ENCODE measurements around the gene SNRPA. TPM values are rescaled to one million over a fixed set of nuclear protein-coding genes. Genes with fewer than 3 reads are reported as not detected.

SNRPA gene
- polyA plus RNA-seq (ENCODE audit: insufficient read length in 3 of 3), result 100 to 1,000 TPM in 2 of 3 donors, 10 to 100 TPM in 1; 95.6 to 114 (median 103) TPM

GRCh38 chr19:40750874-40751537, at the start of gene SNRPA:
Gene SNRPA (plus strand): TSS chr19:40751203. CDS start chr19:40751409, 206 bp downstream.
- DNase-seq (ENCODE audit: low read depth in 3 of 3, low spot score in 2 of 3), result peak in 2 of 3 donors; percentile 98

DNA sequence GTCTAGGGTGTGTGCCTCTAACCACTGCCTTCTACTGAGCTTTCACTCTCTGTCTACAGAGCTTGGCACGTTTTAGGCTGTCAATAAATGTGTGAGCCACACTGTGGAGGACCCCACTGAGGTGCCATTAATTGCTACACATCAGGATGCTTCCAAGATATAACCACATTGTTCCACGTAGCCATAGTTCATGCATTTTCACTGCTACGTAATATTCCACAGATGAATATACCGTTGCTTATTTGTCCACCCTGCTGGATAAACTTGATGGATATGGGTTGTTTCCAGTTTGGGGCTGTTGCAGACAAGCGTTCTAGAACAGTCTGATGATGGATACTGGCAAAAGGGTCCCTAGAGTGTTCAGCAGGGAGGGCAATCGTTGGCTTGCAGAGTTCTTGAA, 49.2 kb upstream of the SNRPA start:
- DNase-seq (ENCODE audit: low read depth in 3 of 3, low spot score in 2 of 3), result no peak

DNA sequence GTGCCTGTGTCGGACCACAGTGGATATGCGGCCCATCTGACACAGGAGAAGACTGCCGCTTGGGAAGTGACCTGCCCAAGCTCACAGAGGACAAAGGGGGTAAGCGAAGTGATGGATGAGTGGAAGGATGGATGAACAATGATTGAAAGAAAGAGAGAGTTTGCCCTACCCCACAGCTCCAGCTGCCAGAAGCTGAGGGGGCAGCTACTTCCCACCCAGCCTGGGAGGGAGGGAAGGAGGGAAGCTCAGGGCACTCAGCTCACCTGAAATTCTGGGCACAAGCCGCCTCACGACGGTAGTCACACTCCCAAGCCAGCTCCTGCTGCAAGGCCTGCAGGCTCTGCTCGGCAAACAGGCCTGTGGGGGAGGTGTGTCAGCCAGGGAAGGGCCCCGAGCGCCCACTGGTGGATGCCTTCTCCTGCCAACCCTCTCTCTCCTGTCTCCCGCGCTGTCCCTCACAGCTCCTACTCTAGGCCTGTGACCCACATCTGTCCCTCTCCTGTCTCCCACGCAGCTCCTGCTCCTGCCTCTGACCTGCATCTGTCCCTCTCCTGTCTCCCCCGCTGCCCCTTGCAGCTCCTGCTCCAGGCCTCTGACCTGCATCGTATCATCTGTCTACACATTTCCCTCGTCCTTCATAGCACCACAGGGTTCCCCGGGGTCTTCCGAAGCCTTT, 48.5 kb upstream of the SNRPA start:
- DNase-seq (ENCODE audit: low read depth in 3 of 3, low spot score in 2 of 3), result no peak

GRCh38 chr19:40703029-40703755, 47.8 kb upstream of the SNRPA start:
- no peak for DNase-seq (ENCODE audit: low read depth in 3 of 3, low spot score in 2 of 3)

DNA sequence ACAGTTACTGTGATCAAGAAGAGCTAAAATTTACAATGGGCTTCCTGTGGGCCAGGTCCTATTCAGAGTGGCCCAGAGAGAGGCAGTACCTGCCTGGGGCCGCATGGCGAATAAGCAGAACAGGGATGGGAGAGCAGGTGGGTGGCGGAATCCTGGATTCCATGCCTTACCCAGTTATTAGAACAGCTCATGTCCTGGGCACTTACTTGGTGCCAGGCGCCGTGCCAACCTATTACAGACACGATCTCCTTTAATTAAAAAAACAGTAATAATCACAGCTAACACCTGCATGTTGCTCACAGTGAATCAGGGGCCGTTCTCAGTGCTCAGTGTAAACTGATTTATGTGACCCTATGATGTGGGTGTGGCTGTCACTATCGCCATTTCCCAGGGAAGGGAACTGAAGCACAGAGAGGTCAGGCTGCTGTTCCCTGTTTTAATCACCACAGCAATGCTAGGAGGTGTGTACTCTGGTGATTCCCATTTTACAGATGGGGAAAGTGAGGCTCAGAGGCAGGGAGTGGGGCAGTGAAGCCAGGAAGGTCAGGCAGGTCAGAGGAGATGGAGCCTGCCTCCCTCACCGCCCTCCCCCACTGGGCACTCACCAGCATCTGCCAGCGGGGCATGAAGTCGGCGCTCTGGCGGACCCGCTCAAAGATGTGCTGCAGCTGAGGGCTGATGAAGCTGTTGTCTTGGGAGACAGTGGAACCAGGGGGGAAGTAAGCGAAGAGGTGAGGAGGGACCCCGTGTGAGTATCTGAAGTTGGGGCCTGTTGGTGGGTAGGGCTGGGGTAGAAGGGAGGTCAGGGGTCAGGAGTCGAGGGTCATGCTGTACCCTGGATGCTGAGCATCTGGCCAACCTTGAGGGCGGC, 46.3 kb upstream of the SNRPA start:
- no peak for DNase-seq (ENCODE audit: low read depth in 3 of 3, low spot score in 2 of 3)

GRCh38 chr19:40705362-40705651, 45.7 kb upstream of the SNRPA start:
- DNase-seq (ENCODE audit: low read depth in 3 of 3, low spot score in 2 of 3), result no peak

- no peak for DNase-seq (ENCODE audit: low read depth in 3 of 3, low spot score in 2 of 3)
These were observed 44.9 kb upstream of the SNRPA start for GRCh38 chr19:40705950-40706619.

GRCh38 chr19:40707615-40708014, 43.4 kb upstream of the SNRPA start:
- no peak for DNase-seq (ENCODE audit: low read depth in 3 of 3, low spot score in 2 of 3)

DNA sequence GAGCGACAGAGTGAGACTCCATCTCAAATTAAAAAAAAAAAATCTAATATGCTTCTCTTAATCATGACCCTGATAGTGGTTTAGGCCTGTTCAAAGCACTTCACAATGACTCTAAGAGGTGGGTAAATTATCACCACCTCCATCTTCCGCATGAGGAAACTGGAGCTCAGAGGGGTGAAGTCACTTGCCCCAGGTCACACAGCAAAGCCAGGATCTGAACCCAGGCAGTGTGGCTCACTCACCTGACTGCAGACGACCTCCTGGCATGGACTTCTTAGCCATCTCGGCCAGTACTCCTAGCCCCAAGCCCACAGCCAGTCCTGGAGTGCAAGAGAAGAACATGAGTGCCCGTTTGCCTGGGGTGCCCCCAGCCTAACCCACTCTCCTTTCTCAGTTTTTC, 41.2 kb upstream of the SNRPA start:
- DNase-seq (ENCODE audit: low read depth in 3 of 3, low spot score in 2 of 3), result no peak

DNA sequence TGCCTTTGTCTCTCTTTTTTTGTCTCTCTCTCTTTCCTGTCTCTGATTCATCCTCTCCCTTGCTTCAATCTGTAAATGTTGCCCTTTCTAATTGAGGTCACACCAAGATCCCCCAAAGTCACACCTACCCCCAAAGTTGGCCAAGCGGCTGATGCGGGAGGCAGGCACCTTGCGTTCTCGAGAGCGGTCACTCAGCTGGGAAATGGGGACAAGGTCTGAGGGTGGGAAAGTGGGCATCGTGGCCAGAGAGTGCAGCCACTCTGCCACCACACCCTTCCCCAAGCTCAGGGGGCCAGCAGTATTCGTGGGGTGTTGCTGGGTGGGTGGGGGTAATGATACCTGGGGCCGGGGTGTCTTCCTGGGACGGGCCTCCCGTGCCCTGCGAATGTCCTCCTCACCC, 37.1 kb upstream of the SNRPA start:
- no peak for DNase-seq (ENCODE audit: low read depth in 3 of 3, low spot score in 2 of 3)

GRCh38 chr19:40714441-40715299, 36.3 kb upstream of the SNRPA start:
- peak; percentile 81 to 87 (median 85) for DNase-seq (ENCODE audit: low read depth in 3 of 3, low spot score in 2 of 3)

- no peak for DNase-seq (ENCODE audit: low read depth in 3 of 3, low spot score in 2 of 3)
These were observed 34.9 kb upstream of the SNRPA start for GRCh38 chr19:40716031-40716481.

DNA sequence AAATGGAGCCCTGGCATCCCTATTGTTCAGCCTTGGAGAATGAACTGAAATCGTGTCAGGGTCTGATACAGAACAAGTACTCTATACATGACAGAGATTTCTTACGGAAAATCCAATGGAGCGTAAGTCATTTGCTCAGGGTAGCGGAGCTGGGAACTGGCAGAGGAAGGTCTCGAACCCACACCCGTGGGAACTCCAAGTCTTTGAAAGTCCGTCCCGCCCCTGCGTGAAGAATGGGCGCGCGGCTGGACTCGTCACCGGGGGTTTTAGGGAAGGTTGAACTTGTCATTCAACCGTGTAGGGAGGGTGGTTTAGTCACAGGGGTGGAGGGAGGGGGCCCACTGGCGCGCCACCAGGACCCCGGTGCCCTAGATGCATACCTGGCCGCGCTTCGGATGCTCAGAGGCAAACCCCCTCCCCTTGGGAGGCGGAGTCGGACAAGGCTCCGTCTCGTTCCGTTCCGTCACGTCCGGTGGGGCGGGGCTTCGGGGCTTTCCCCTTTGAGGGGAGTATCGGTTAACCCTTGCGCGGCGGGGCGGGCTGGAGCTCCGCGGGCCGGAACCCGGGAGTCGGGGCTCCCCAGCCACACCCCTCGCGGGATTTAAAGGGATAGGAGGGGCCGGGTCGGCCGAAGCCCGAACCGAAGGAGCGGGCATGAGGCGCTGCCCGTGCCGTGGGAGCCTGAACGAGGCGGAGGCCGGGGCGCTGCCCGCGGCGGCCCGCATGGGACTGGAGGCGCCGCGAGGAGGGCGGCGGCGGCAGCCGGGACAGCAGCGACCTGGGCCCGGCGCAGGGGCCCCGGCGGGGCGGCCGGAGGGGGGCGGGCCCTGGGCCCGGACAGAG, 34.3 kb upstream of the SNRPA start, which contains the start of the genes COQ8B and ITPKC:
COQ8B (minus strand) TSS at position 405 of the 843 bp plus-strand sequence. CDS start 2,254 bp downstream, outside the sequence.
ITPKC (plus strand) TSS at position 631 of the 843 bp plus-strand sequence; CDS start at position 655, 24 bp downstream.
- peak; percentile 95 to 99 (median 98) for DNase-seq (ENCODE audit: low read depth in 3 of 3, low spot score in 2 of 3)

GRCh38 chr19:40717325-40717879, 33.6 kb upstream of the SNRPA start:
- DNase-seq (ENCODE audit: low read depth in 3 of 3, low spot score in 2 of 3), result no peak

DNA sequence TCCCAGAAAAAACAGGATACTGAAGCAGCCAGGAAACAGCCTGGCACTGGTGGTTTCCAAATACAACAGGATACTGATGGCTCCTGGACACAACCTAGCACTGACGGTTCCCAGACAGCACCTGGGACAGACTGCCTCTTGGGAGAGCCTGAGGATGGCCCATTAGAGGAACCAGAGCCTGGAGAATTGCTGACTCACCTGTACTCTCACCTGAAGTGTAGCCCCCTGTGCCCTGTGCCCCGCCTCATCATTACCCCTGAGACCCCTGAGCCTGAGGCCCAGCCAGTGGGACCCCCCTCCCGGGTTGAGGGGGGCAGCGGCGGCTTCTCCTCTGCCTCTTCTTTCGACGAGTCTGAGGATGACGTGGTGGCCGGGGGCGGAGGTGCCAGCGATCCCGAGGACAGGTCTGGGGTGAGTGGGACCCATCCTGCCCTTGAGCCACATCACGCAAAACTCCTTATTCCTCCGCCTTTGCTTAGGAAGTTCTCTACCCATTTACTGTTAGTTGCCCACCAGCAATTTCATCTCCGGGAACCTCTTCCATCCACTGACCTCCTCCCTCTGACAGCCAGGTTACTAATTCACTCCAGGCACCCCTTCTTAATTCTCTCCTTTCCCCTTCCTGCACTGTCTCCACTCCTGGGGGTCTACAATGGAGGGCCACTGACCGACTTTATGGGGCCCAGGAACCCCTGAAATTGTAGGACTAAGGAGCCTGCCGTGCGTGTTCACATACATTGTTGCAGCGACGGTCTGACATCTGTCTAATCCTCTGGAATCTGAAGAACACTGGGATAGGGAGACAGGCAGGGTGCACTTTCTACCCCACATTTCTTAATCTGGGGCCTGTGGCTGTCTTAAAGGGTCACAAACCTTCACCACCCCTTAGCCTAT, 32.9 kb upstream of the SNRPA start:
- no peak for DNase-seq (ENCODE audit: low read depth in 3 of 3, low spot score in 2 of 3)

DNA sequence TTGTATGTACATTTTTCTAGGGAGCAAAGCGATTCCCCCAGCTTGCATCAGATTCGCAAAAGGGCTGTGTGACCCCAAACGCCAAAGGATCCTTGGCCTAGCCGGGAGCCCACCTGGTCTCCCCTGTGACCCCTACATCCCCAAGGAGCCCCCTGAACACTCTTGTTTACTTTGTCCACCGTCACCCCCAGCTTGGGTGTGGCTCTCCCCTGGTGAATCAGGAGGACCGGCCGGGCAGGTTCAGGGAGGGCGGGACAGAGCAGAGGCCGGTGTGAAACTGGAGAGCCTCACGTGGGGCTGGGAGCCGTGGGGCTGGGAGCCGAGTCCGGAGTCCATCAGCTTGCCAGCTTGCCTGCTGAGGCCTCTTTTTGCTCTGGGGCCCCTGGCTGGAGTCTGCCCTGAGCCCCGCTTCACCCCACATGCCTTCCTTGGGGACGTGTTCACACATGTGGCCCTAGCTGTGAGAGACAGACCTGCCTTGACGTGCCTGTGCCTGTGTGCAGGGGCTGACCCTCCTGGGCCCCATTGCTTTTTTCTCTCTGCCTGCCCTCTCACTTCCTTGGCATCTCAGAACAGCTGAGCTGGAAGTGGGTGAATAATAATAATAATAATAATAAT, 32.1 kb upstream of the SNRPA start:
- DNase-seq (ENCODE audit: low read depth in 3 of 3, low spot score in 2 of 3), result no peak
